ENCODE results near the gene ZNF534. TPM values are rescaled to one million over a fixed set of nuclear protein-coding genes. Genes with fewer than 3 reads are reported as not detected.
"Not testable (repeated sequence)": the region's sequence is repeated elsewhere in the genome, so short reads cannot be mapped to it uniquely, and the experiment has no call there.

ZNF534 gene
- polyA plus RNA-seq, 1 donor: 0.81 TPM

- DNase-seq (ENCODE audit: low read depth): no peak
Measured at GRCh38 chr19:52498571-52498970, 69.6 kb downstream of the ZNF534 start.

GRCh38 chr19:52500474-52500873, 71.5 kb downstream of the ZNF534 start:
- DNase-seq (ENCODE audit: low read depth): not testable (repeated sequence)

- DNase-seq (ENCODE audit: low read depth): not testable (repeated sequence)
Measured at GRCh38 chr19:52500991-52501390, 72.0 kb downstream of the ZNF534 start.

Other genes with a start within 250 kb of the ZNF534 start
- gene PPP2R1A, start 239.1 kb upstream of the ZNF534 start, polyA plus RNA-seq (ENCODE audit: insufficient read length): 293 TPM
- 10.9 TPM for gene ZNF766, start 159.6 kb upstream of the ZNF534 start, polyA plus RNA-seq (ENCODE audit: insufficient read length)
- gene ZNF480, start 132.0 kb upstream of the ZNF534 start, polyA plus RNA-seq (ENCODE audit: insufficient read length): 9.5 TPM
- gene ZNF610, start 92.9 kb upstream of the ZNF534 start, polyA plus RNA-seq (ENCODE audit: insufficient read length): 3.3 TPM
- 12.5 TPM for gene ZNF880, start 59.2 kb upstream of the ZNF534 start, polyA plus RNA-seq (ENCODE audit: insufficient read length)
- 20.1 TPM for gene ZNF528, start 31.3 kb upstream of the ZNF534 start, polyA plus RNA-seq (ENCODE audit: insufficient read length)
- 2.4 TPM for gene ZNF578, start 24.4 kb downstream of the ZNF534 start, polyA plus RNA-seq (ENCODE audit: insufficient read length)
- 6.5 TPM for gene ZNF808, start 98.5 kb downstream of the ZNF534 start, polyA plus RNA-seq (ENCODE audit: insufficient read length)
- gene ZNF701, start 141.1 kb downstream of the ZNF534 start, polyA plus RNA-seq (ENCODE audit: insufficient read length): 8.6 TPM
- gene ZNF83, start 209.2 kb downstream of the ZNF534 start, polyA plus RNA-seq (ENCODE audit: insufficient read length): 53.9 TPM

Data from forelimb muscle (tissue), 1 donor.